Testis (tissue), 2 donors: ENCODE data around the gene TPRX2.

ENCODE experiments used
- POLR2A ChIP-seq: fragments of 450-650 bp; IDR thresholded peaks from one replicate; pipeline ENCODE4 v1.6.1; 2017; ENCODE audit warnings: antibody characterized with exemption, mild to moderate bottlenecking, moderate library complexity
- TF ChIP-seq, protein P1 (sequence below), 3 experiments: fragments of 450-650 bp in 2 of 3; fragments of 200-600 bp in 1 of 3; sonication (generic) in 1 of 3; IDR thresholded peaks; one replicate each; pipeline ENCODE4 v1.5.1; 2016 to 2019; ENCODE audit warnings: antibody characterized with exemption in 3 of 3, mild to moderate bottlenecking in 2 of 3, moderate library complexity in 1 of 3

DNA sequence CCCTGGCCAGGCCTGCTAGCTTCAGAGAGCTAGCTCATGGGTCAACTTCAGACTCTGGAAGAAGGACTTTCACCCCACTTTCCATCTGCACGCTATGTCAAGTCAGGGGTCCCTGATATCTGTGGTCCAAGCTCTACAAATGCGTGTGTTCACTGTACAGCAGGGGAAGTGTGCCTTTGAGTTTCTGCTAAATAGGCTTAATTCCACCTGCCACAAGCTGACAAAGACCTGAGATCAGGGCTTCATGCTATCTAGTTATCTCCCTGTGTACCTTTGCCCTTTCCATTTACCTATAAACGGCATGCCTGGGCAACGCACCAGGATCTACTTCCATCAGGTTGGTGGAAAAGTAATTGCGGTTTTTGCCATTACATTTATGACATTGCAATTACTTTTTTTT, 37.7 kb downstream of the TPRX2 start:
- TF ChIP-seq, protein P1, sequence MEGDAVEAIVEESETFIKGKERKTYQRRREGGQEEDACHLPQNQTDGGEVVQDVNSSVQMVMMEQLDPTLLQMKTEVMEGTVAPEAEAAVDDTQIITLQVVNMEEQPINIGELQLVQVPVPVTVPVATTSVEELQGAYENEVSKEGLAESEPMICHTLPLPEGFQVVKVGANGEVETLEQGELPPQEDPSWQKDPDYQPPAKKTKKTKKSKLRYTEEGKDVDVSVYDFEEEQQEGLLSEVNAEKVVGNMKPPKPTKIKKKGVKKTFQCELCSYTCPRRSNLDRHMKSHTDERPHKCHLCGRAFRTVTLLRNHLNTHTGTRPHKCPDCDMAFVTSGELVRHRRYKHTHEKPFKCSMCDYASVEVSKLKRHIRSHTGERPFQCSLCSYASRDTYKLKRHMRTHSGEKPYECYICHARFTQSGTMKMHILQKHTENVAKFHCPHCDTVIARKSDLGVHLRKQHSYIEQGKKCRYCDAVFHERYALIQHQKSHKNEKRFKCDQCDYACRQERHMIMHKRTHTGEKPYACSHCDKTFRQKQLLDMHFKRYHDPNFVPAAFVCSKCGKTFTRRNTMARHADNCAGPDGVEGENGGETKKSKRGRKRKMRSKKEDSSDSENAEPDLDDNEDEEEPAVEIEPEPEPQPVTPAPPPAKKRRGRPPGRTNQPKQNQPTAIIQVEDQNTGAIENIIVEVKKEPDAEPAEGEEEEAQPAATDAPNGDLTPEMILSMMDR (IDR thresholded peaks at IDR 0.05), result no peak
- TF ChIP-seq POLR2A, result no peak
